Activated T-helper 9 cell treated with anti-CD3 and anti-CD28 coated beads, Interleukin-2, amount 50 U/mL, for 16 hours (primary cell): ENCODE data around the gene TBX2.

Experiments used
- DNase-seq: peaks from one replicate; pipeline ENCODE4 v3.0.0-alpha.2; 2020; ENCODE audit warnings: low read depth

TBX2 gene

GRCh38 chr17:61454381-61455323, 55.0 kb downstream of the TBX2 start:
- DNase-seq: no peak

GRCh38 chr17:61455324-61456060, 55.8 kb downstream of the TBX2 start:
- no peak for DNase-seq

GRCh38 chr17:61456061-61456681, 56.5 kb downstream of the TBX2 start:
- DNase-seq: no peak

GRCh38 chr17:61456688-61457225, 57.1 kb downstream of the TBX2 start:
- DNase-seq: no peak

- DNase-seq: no peak
These were observed 57.8 kb downstream of the TBX2 start for GRCh38 chr17:61457226-61457983.

- DNase-seq: no peak
These were observed 58.4 kb downstream of the TBX2 start for GRCh38 chr17:61458000-61458399.

GRCh38 chr17:61458421-61459141, 58.9 kb downstream of the TBX2 start:
- no peak for DNase-seq
